NB4 (cell line): Measurements from ENCODE around the gene TBXT.

ENCODE experiments used
- CTCF ChIP-seq: IDR thresholded peaks from one replicate; pipeline ENCODE4 v1.5.1; 2012; ENCODE audit warnings: low read depth, low read length
- MYC ChIP-seq: IDR thresholded peaks from 2 replicates; pipeline ENCODE4 v1.6.1; 2011; ENCODE audit warnings: low read depth, low read length
- POLR2A ChIP-seq: IDR thresholded peaks from 2 replicates; pipeline ENCODE4 v1.6.1; 2011; ENCODE audit warnings: mild to moderate bottlenecking; ENCODE audit not compliant: insufficient read length; ENCODE audit errors: extremely low read depth
- TF ChIP-seq, protein P1 (sequence below): IDR thresholded peaks from 2 replicates; pipeline ENCODE4 v1.6.1; 2011; ENCODE audit warnings: low read depth, low read length

- no peak for TF ChIP-seq CTCF
- TF ChIP-seq POLR2A, result no peak
- TF ChIP-seq, protein P1, sequence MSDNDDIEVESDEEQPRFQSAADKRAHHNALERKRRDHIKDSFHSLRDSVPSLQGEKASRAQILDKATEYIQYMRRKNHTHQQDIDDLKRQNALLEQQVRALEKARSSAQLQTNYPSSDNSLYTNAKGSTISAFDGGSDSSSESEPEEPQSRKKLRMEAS, result no peak
- no peak for TF ChIP-seq MYC
Measured at GRCh38 chr6:166203003-166203640, 35.5 kb upstream of the TBXT start.
